ENCODE data around the gene TRMT2A. TPM values are rescaled to one million over a fixed set of nuclear protein-coding genes. Genes with fewer than 3 reads are reported as not detected.
"Not testable (repeated sequence)": the region's sequence is repeated elsewhere in the genome, so short reads cannot be mapped to it uniquely, and the experiment has no call there.

The TRMT2A gene
- total RNA-seq, 4 donors from 2014 or later, result 34.0 to 36.7 (median 35.0) TPM

- TF ChIP-seq POLR2A (IDR thresholded peaks at IDR 0.05; ENCODE audit: low read depth), result no peak
- TF ChIP-seq CTCF (IDR thresholded peaks at IDR 0.05), result no peak
- no peak for TF ChIP-seq EP300 (IDR thresholded peaks at IDR 0.05)
- no peak for TF ChIP-seq POLR2AphosphoS5 (IDR thresholded peaks at IDR 0.05)
- intact Hi-C loops (cut with DNase I), result no loop called here
- Histone ChIP-seq H3K27me3 (no peaks in the 10 kb centered on the region), H3K27ac (replicated peaks in 1 of 4) (no peak overlapping the region), H3K4me3 (no peak overlapping the region), H3K9me3 (no peaks in the 10 kb centered on the region), H3K36me3 (no peaks in the 10 kb centered on the region), H3K4me1 (no peaks in the 10 kb centered on the region)
- DNase-seq (ENCODE audit: extremely low spot score), result no peak
- 93% methylated on average over 3 of the region's 11 CpGs for WGBS
Observed at GRCh38 chr22:20164863-20165262, 47.8 kb upstream of the TRMT2A start.

GRCh38 chr22:20160041-20160440, 43.0 kb upstream of the TRMT2A start:
- Histone ChIP-seq H3K27me3 (peaks cover 0 to 40% (median 3%) of the 10 kb centered on the region in 4 donors), H3K9me3 (no peaks in the 10 kb centered on the region), H3K4me1 (peaks cover 3 to 12% (median 5%) of the 10 kb centered on the region in 4 donors), H3K4me3 (no peak overlapping the region), H3K36me3 (no peaks in the 10 kb centered on the region), H3K27ac (replicated peaks in 1 of 4) (no peak overlapping the region)
- TF ChIP-seq CTCF (IDR thresholded peaks at IDR 0.05), result no peak
- no peak for TF ChIP-seq POLR2A (IDR thresholded peaks at IDR 0.05; ENCODE audit: low read depth)
- no peak for TF ChIP-seq POLR2AphosphoS5 (IDR thresholded peaks at IDR 0.05)
- TF ChIP-seq EP300 (IDR thresholded peaks at IDR 0.05), result no peak
- intact Hi-C loops (cut with DNase I), result no loop called here
- 78% methylated on average over 8 of the region's 10 CpGs for WGBS
- DNase-seq (ENCODE audit: extremely low spot score), result no peak

GRCh38 chr22:20159531-20159930, 42.5 kb upstream of the TRMT2A start:
- Histone ChIP-seq H3K4me1 (peaks cover 3 to 12% (median 8%) of the 10 kb centered on the region in 4 donors), H3K27me3 (peaks cover 0 to 45% (median 4%) of the 10 kb centered on the region in 4 donors)
- 100% methylated on average over 1 of the region's 14 CpGs for WGBS
- not testable (repeated sequence) for H3K36me3 ChIP-seq; H3K27ac ChIP-seq (replicated peaks in 1 of 4); DNase-seq (ENCODE audit: extremely low spot score); H3K4me3 ChIP-seq; H3K9me3 ChIP-seq
- intact Hi-C loops (cut with DNase I), result loop anchor here (5.0 kb wide), 1 partner anchor 108 kb away; the partner anchor contains the start of gene RTN4R

- TF ChIP-seq EP300 (IDR thresholded peaks at IDR 0.05) (no peak), POLR2A (IDR thresholded peaks at IDR 0.05; ENCODE audit: low read depth) (no peak), POLR2AphosphoS5 (IDR thresholded peaks at IDR 0.05) (no peak), CTCF (IDR thresholded peaks at IDR 0.05) (no peak)
- H3K9me3 ChIP-seq, result no peaks in the 10 kb centered on the region
- intact Hi-C loops (cut with DNase I), result loop anchor here (5.0 kb wide), 1 partner anchor 108 kb away; the partner anchor contains the start of gene RTN4R
- H3K27me3 ChIP-seq, result peaks cover 0 to 50% (median 4%) of the 10 kb centered on the region in 4 donors
- peaks cover 3 to 12% (median 8%) of the 10 kb centered on the region in 4 donors for H3K4me1 ChIP-seq
- DNase-seq (ENCODE audit: extremely low spot score), result no peak
- WGBS, result 53% methylated on average over 3 of the region's 9 CpGs
- H3K4me3 ChIP-seq, result no peak overlapping the region
- no peak overlapping the region for H3K27ac ChIP-seq (replicated peaks in 1 of 4)
- no peaks in the 10 kb centered on the region for H3K36me3 ChIP-seq
Observed at GRCh38 chr22:20159076-20159475, 42.0 kb upstream of the TRMT2A start.

GRCh38 chr22:20158391-20159036, 41.5 kb upstream of the TRMT2A start:
- no peak for TF ChIP-seq CTCF (IDR thresholded peaks at IDR 0.05)
- no peak for TF ChIP-seq POLR2A (IDR thresholded peaks at IDR 0.05; ENCODE audit: low read depth)
- no peak for TF ChIP-seq EP300 (IDR thresholded peaks at IDR 0.05)
- no peak for TF ChIP-seq POLR2AphosphoS5 (IDR thresholded peaks at IDR 0.05)
- DNase-seq (ENCODE audit: extremely low spot score), result no peak
- Histone ChIP-seq H3K27me3 (peaks cover 0 to 53% (median 4%) of the 10 kb centered on the region in 4 donors), H3K27ac (replicated peaks in 1 of 4) (no peak overlapping the region), H3K9me3 (no peaks in the 10 kb centered on the region), H3K4me1 (peaks cover 3 to 12% (median 8%) of the 10 kb centered on the region in 4 donors), H3K4me3 (no peak overlapping the region), H3K36me3 (no peaks in the 10 kb centered on the region)
- WGBS, result 89% methylated on average over 10 of the region's 15 CpGs
- intact Hi-C loops (cut with DNase I), result loop anchor here (5.0 kb wide), 1 partner anchor 109 kb away; the partner anchor contains the start of gene RTN4R

Data from esophagus muscularis mucosa (tissue), 4 donors.